NCI-H1436 treated with DMSO at 0.1 percent for 48 hours (cell line): Measurements from ENCODE around the gene DOCK2.
"Not testable (repeated sequence)": the region's sequence is repeated elsewhere in the genome, so short reads cannot be mapped to it uniquely, and the experiment has no call there.

Experiments used
- DNase-seq: peaks from one replicate; lab custom pipeline; 2025; lab: John Stamatoyannopoulos, UW

The DOCK2 gene

DNA sequence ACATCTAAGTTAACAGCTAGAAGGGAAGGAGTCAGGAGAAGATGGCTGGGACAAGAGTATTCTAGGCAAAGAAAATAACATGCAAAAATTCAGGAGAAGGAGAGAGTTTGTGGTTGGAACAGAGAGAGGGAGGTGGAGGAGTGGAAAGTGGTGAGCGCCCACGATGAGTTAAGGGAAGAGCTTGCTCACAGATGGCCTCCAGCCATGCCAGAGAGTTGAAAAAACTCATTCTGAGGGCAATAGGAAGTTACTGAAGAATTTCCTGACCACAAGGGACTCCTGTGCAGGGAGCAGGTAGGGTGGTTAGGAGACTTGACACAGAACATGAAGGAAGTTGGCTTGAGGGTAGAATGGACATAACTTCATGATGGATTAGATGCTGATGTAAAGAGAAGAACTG is 159.7 kb downstream of the DOCK2 start:
- DNase-seq: no peak

DNA sequence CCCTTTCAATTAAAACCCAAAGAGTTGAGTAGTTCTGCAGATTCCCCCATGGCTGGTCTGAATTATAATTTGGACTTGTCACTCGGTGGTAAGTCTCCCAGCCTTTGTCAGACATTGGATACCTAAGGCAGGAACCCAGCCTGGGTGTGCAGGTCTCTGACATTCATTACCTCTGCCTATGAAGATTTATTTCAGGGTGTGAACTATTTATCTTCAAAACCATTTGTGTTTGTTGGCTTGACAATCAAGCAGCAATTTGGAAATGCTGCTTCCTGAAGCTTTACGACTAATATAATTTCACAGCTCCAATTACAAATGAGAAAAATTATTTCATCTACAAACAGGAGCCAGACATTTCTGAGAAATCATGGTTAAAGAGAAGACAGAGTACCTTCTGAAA is 160.5 kb downstream of the DOCK2 start:
- DNase-seq: no peak

DNA sequence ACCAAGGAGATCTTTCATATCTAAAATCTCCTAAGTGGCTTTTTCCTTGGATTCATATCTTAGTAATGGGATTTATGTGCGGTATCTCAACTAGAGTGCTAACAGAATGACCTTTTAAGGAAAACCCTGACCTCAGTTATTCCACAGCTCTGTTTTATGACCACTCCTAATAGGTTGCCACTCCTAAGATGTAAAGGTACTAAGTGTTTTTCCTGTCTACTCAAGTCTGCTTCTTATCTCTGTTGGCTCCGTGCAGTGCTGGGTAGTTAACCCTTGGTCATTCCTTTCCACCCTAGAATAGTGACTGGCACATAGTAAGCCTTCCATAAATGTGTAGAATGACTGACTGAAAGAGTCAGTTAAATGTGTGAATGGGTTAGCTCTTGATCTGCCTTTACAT is 161.4 kb downstream of the DOCK2 start:
- no peak for DNase-seq

DNA sequence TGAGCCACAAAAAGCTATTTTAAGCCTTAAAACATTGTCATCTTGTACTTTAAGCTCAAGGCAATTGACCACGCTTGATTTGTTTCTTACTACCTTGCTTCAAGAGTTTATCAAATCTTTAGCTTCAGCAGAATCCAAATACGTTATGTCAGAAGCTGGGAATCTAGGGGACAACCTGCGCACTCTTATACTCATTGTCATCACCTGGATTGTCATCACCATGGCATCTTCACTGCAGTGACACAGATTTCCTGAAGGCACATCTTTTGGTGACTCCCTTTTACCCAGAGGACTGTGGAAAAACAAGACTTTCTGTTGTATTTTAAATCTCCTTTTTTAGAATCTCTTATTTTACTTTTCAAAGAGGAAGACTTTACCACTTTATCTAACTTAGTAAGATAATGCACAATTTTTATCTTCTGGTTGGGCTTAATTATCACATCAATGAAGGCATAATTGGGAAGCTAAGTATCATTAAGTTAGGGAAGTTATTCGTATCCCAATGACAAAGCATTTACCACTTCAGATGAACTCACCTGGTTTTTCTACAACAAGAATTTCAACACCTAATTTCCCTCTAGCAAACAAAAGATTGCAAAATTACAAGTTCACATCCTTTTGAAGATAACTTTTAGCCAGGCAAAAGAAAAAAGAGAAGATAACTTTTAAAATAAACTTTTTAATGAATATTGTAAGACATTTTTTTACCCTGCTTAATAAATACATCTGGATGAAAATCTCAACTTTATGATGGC is 162.0 kb downstream of the DOCK2 start:
- DNase-seq: no peak

DNA sequence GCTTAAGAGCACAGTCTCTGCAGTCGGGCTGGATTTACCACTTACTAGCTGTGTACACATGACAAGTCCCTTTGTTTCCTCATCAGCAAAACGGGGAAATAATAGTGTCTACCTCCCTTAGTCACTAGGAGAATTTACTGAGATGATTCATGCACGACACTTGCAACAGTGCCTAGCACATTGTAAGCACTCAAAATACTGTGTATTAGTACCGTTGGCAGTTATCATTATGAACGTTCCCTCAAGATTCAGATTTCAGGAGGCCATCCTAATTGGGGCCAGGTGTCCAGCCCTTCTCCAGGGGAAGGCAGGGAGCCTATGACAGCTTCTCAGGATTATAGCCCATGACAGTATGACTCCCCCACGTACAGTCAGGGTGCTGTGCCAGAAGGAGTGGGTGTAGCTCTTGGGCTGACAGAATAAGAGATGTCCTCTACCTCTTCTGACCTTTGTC is 164.3 kb downstream of the DOCK2 start:
- DNase-seq: no peak

DNA sequence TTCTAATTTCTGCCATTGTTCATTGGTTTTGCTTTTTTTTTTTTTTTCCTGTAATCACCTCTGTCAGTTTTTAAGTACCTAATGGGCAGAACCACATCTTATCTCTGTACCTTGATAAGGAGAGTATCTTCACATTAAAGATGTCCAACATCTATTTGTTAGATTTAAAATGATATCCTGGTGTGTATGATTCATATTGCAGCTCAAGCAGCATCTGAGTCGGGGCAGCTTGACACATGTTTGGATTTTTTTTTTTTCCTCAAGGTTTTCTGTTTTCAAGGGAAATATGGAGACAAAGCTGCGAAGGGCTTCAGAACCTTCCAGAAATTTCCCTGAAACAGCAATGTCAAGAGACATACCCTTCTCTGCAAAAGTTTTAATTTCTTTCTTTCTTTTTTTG is 164.7 kb downstream of the DOCK2 start:
- no peak for DNase-seq

DNA sequence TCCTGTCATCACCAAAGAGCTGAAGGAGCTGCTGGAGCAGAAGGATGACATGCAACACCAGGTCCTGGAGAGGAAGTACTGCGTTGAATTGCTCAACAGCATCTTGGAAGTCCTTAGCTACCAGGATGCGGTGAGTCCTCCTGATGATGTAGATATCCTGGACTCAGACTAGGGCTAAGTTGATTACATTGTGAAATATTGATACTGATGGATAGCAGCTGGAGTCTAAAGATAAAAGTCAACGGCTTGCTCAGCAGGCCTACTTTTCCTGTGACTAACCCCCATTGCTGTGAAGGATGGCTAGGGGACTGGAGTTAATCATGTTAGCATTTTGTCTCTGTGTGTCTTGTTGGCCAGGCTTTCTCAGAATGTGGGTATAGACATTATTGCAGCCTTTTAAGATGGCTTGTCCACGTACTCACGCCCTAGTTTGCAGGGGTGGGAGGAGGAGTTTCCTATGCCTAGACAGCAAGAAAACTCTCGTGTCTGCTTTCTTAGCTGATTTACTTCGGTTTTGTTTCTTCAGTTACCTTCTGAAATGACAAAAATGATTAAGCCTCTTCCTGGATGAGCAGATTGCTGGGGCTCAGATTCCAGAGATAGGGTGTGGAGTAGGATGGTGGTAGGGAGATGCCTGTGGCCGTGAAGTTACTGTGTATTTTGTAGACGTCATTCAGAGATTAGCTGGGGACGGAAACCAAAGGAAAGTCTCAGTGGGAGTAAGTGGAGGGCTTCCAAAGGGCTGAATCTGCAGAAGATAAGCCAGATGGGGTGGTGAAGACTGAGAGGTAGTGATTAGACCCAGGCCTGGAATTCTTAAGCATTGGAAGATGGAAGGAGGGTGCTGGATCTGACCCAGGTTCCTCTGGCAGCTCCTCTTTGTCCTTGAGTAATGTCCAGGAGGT is 166.3 kb downstream of the DOCK2 start:
- no peak for DNase-seq

DNA sequence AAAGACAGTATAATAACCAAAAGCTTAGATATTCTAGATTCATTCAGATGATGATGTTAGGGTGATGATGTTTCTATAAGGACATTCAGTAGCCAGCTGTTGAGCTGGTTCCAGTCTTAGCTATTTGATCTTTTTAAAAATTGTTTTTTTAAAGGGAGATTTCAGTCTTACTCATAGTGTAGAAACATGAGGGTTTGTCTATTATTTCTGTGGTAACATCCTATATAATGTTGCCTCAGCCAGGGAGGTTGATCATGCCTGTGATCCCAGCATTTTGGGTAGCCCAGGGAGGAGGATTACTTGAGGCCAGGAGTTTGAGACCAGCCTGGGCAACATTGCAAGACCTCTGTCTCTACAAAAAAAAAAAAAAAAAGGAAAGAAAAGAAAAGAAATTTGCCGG is 167.8 kb downstream of the DOCK2 start:
- no peak for DNase-seq

DNA sequence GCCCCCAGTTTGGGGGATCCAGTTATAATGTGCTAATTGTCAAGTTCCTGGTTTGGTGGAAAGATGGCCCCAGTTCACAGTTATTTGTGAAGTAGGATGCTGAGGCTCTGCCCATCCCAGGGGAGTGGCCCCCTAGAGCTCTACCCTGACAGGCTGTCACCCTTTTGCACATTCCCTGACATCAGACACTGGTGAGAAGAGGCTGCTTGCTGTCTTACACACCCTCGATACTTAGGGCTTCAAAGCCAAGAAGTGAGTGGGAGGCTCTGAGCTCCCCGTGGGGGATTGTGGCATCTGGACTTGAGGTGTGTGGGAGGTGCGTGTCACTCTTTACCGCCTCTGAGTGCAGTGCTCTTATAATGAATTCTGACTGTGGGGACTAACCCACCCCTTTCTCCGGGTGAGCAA is 168.5 kb downstream of the DOCK2 start:
- no peak for DNase-seq

DNA sequence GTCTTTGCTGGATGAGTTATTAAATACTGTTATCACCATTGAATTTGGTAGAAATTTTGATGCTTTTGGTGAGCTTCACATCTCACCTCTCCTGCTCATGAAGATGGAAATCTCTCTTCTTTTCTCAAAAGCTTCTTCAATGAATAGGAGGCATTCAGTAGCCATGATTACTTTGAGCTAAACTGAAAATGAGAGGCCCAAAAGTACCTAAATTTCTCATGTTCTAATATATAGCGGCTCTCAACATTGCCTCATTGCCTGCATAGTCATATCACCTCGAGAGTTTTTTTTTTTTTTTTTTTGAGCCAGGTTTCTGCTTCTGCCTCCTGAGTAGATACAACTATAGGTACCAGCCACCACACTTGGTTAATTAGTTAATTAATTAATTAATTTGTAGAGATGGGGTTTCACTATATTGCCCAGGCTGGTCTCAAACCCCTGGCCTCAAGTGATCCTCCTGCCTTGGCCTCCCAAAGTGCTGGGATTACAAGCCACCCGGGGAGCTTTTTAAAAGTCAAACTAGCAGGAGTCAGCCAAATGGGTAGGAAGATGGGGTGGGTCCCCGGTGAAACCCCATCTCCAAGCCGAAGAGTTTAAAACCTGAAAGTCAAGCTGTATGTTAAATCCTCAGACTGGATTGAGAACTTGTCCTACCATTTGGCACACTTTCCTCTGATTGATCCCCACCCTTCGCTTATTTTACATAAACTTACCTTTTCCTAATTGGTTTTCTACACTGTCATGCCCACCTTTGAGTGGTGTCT is 169.0 kb downstream of the DOCK2 start:
- no peak for DNase-seq

DNA sequence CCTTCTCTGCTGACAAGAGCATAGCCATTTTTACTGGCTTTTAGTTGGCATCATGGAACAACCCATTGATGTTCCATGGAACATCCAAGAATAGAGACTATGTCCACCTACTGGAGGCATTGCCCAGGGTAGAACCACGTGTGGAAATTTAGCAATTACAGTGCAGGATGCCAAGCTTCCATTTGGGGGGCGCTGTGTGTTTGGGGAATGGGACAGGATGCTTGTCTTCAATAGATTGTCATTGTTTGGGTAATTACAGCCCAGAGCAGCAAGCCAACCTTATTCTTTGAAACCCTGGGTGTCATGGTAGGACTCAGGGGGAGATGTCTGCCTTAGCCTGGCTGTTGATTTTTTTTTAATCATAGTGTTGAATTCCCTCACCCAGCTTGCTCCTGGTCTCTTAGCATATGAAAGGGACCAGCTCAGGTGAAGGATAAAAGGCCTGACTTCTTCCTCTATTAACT is 171.1 kb downstream of the DOCK2 start:
- DNase-seq: no peak

DNA sequence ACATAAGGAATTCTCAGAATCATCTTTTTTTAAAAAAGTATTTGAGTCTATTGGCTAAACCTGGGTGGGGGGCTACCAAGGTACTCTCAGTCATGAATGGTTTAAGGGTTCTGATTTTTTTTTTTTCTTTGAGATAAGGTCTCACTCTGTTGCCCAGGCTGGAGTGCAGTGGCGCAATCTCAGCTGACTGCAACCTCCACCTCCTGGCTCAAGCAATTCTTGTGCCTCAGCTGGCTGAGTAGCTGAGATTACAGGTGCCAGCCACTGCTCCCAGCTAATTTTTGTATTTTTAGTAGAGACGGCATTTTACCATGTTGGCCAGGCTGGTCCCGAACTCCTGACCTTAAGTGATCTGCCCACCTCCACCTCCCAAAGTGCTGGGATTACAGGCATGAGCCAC is 171.8 kb downstream of the DOCK2 start:
- not testable (repeated sequence) for DNase-seq

DNA sequence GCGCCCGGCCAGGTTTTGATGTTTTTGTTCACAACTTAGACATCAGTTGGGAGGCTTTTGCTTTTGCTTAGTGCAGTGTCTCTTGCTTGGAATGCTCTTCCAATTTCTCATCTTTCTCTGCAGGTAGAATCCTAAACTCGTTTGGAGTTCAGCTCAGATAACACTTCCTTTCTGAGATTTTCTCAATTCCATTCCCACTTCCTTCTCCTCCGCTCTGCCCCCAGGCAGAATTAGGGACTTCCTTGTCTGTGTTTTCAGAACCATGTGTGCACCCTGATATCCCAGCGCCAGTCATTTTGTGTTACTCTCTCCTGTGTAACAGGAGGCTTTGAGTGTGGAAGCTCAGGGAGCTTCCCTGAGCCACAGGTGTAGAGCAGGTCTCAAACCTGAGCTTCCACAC is 172.2 kb downstream of the DOCK2 start:
- no peak for DNase-seq

DNA sequence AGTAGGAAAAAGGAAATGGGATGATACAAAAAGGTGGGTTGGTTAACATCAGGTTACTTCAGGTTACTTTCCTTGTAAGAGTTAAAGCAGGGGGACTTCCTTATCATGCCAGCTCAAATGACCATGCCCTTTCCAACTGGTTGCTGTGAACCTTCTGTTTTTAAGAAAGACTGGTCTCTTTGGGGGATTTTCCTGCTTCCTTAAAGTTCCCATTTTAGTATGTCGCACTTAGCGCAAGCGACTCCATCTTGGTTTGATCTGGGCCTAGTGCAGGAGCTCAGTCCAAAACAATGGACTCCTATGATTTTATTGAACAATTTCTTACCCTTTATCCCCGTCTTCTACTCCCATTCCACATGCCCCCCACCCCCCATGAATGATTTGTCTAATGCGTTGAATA is 173.4 kb downstream of the DOCK2 start:
- DNase-seq: no peak

DNA sequence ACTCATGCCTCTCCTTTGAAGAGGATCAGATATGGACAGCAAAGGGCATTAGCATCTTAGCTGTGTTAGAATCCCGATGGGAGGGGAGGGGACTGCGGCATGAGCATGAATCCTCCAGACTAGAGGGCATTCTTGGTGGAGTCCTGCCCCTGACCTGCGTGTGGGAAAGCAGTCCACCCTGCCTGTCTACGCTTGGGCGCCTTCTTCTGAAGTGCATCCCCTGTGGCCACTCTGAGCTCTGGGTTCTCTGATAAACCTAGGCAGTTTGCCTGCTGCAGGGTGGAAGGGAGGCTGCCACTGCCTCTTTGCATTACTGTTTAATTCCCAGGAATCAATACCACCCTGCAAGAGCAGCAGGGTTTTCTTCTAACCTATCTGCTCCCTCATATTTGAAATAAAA is 173.9 kb downstream of the DOCK2 start:
- DNase-seq: no peak

DNA sequence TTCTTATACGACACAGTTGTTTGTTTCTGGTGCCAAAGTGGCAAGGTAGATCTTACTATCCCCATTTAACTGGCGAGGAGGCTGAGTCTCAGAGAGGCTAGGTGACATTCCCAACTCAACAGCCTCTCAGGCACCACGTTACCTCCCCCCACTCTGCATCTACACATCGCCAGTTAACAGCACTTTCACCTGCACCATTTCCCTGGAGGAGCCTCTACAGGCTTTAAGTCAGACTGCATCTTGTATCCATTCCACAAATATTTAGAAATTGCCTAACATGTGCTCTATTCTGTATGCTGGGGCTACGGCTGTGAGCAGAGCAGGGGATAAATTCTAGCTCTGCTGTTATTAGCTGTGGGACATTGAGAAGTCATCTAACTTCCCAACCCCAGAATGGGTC is 174.6 kb downstream of the DOCK2 start:
- no peak for DNase-seq

DNA sequence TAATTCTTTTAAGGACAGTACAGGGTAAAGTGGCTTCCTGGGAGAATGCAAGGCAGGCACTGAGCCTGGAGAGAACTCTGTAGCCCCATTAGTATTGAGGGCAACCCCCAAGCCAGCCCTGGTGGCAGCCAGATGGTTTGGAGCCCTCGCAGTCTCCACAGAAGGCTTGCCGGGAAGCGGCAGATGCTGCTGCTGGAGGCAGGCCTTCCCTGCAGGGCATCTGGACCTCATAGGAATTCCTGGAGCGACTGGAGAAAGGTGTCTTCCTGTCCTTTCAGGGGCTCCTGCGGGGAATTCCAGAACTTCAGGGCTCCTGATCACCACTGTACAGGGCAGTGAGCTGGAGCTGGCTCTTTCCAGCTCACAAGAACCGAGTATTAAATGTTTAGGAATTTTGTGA is 175.7 kb downstream of the DOCK2 start:
- DNase-seq: no peak

DNA sequence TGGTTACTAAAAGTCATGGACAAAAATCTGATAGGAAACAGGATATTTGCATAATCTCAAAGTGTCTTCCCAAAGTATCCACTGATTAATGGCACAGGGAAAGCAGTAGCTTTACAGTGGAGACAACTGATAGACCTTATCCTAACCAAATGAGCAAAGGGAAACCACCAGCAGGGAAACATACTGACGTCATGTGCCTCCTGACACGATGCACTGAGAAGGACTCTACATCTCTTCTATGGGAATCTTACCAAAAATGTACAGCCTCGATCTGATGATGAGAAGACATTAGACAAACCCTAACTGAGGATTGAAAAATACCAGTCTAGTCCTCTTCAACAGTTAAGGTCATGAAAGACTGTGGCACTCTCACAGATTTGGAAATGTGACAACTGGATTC is 177.0 kb downstream of the DOCK2 start:
- no peak for DNase-seq

DNA sequence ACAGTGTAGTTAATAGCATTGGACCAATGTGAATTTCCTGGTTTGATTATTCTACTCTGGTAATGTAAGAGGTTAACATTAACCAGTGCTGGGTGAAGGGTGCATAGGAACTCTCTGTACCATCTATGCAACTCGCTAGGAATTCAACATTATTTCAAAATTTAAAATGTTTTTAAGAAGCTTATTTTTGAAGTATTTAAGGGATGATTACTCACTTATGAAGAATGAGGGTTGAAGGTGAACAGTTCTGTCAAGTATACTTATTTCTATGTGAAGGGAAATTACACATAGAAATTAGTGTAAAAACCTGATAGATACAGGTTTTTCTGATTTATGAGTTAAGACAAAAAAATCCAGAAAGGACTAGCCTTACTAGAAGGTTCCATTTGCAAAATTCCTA is 177.4 kb downstream of the DOCK2 start:
- no peak for DNase-seq

DNA sequence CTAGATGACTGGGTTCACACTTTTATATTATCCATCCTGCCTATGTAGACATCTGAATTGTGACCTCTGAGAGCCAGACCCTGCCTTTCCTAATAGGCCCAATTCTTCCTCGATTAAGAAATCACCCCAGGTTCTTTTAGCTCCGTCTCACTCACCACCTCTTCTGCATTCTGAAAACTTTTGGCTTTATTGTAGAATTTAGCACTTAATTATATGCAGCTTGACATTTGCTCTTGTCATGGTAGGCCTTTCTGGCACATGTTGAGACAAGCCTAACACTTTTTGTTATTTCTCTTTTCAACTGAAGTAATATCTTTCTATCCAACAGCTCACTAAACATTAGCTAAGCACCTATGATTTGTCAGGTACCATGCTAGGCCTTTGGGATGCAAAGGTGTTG is 180.0 kb downstream of the DOCK2 start:
- DNase-seq: no peak

DNA sequence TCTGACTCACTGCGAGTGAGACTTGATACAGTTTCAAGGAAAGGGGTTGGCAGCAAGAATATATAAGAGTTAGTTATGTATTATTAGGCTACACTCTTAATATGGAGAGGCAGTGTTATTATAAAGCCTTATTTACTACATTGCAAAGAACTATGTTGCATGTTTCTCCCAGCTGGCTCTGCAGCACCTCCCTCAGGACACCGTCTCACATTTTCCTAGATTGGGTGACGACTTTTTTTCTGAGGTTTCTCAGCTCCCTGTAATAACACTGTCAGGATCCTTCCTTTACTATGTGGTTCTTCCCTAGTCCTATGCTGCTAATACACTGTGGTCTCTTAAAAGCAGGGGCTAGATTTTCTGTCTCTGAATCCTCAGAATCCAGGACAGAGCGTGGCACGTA is 189.5 kb downstream of the DOCK2 start:
- DNase-seq: no peak

DNA sequence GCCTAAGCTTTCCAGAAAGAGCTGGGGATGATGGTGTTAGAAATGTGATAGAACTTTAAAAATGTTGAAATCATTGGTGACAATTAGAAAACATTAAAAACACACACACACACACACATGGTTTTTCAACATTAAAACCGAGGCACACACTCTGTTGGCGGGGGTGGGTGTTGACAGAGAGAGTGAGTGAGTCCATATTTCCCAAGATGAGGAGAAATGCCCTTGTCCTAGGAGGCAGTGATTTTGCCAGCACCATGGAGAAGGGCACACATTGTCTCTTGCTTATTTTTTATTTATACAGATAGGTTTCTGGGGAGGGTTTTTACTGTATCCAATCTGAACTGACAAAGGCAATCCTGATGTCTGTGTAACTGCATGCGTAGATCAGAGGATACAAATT is 190.7 kb downstream of the DOCK2 start:
- DNase-seq: no peak

DNA sequence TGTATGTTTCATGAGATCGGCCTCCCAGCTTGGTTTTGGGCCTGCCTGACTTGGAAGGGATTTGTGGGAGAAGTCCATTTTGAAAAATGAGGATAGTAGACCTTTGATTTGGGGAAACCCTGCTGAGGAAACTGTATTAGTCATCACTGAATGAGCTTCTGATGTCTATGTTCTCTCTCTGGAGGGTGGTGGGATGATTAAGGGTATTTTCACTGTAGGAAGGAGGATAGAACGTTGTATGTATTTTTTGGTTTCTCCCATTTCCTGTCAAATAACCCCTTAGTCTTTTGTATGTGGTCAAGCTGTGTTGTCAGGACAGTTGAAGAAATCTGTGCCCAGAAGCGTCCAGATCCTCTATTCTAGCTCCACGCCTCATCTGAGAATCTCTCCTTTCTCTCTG is 191.3 kb downstream of the DOCK2 start:
- DNase-seq: no peak
